Spinal cord (tissue), 10 donors: Measurements from ENCODE around the gene SMAGP. TPM values are rescaled to one million over a fixed set of nuclear protein-coding genes. Genes with fewer than 3 reads are reported as not detected.
"Not testable (repeated sequence)": the region's sequence is repeated elsewhere in the genome, so short reads cannot be mapped to it uniquely, and the experiment has no call there.

Experiments
- DNase-seq, 6 donors: peaks; one replicate each; pipeline versions ENCODE4 v3.0.0 to v3.0.0-alpha.2; 2013 to 2015; ENCODE audit warnings: low spot score in 6 of 6, low read depth in 4 of 6
- H3K27ac ChIP-seq: one replicate; pipeline ENCODE4 v1.5.1; 2013; ENCODE audit warnings: low read depth, low read length, control low read depth
- H3K27me3 ChIP-seq: one replicate; pipeline ENCODE4 v1.6.1; 2013; ENCODE audit warnings: low read length; ENCODE audit not compliant: control insufficient read depth, insufficient read depth
- H3K36me3 ChIP-seq: one replicate; pipeline ENCODE4 v1.6.1; 2013; ENCODE audit warnings: low read length; ENCODE audit not compliant: control insufficient read depth, insufficient read depth
- H3K4me1 ChIP-seq: one replicate; pipeline ENCODE4 v1.6.1; 2013; ENCODE audit warnings: low read length; ENCODE audit not compliant: control insufficient read depth, insufficient read depth
- H3K4me3 ChIP-seq: one replicate; pipeline ENCODE4 v1.5.1; 2013; ENCODE audit warnings: low read depth, low read length, control low read depth
- H3K9me3 ChIP-seq: one replicate; pipeline ENCODE4 v1.6.1; 2013; ENCODE audit warnings: low read length; ENCODE audit not compliant: control insufficient read depth, insufficient read depth
- WGBS: methylation state at CpG from one replicate; pipeline ENCODE4 v1.1.5; 2013; ENCODE audit warnings: missing lambda C conversion rate; ENCODE audit not compliant: insufficient coverage; 5-methylcytosine and 5-hydroxymethylcytosine counted together
- polyA plus RNA-seq, 2 donors: library from polyadenylated mRNA; unstranded; fragments of 120-200 nt; gene quantifications; one replicate each; pipeline ENCODE4 v1.2.1, GENCODE V29; 2013; ENCODE audit not compliant: insufficient read length in 2 of 2
- total RNA-seq, 2 donors: library from RNA; depleted of rRNA in 1 of 2; stranded (reverse); fragments of 120-200 nt in 1 of 2; fragments of >200 nt in 1 of 2; gene quantifications; one replicate each; pipeline versions ENCODE4 v1.2.3 to v1.2.4, GENCODE V29; 2013 to 2014
- donor health status: healthy.

Gene SMAGP
- total and polyA plus RNA-seq, 4 donors = 5.1 to 17.6 (median 7.1) TPM

- H3K36me3 ChIP-seq = no peaks in the 10 kb centered on the region
- H3K4me3 ChIP-seq = no peak overlapping the region
- no peak overlapping the region for H3K27ac ChIP-seq
- no peaks in the 10 kb centered on the region for H3K4me1 ChIP-seq
- DNase-seq = no peak
- H3K9me3 ChIP-seq = no peaks in the 10 kb centered on the region
- peaks cover 4% of the 10 kb centered on the region for H3K27me3 ChIP-seq
Measured at GRCh38 chr12:51265024-51265423, 5.2 kb downstream of the SMAGP start.

GRCh38 chr12:51264297-51264696, 5.9 kb downstream of the SMAGP start:
- Histone ChIP-seq H3K9me3 (no peaks in the 10 kb centered on the region), H3K27ac (no peak overlapping the region), H3K4me3 (no peak overlapping the region), H3K27me3 (peaks cover 2% of the 10 kb centered on the region), H3K4me1 (no peaks in the 10 kb centered on the region), H3K36me3 (no peaks in the 10 kb centered on the region)
- 83% methylated on average over 1 of the region's 5 CpGs for WGBS
- DNase-seq = no peak

DNA sequence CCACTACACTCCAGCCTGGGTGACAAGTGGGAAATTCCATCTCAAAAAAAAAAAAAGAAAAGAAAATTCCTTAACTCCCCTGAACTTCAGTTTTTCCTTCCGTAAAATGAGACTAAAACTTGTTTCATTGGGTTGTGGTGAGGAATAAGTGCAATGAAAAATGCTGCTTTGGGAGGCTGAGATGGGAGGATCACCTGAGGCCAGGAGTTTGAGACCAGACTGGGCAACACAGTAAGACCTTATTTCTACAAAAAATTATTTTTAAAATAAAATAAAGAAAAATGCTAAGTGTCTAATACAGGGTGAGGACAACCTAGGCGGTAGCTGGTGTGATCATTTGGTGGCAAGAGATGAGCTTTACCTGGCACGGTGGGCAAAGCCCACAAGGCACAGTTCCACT, 6.9 kb downstream of the SMAGP start:
- no peak overlapping the region for H3K27ac ChIP-seq
- WGBS = 100% methylated on average over 1 of the region's 3 CpGs
- no peak for DNase-seq
- H3K4me1 ChIP-seq = no peaks in the 10 kb centered on the region
- H3K4me3 ChIP-seq = no peak overlapping the region
- no peaks in the 10 kb centered on the region for H3K36me3 ChIP-seq
- no peaks in the 10 kb centered on the region for H3K27me3 ChIP-seq
- no peaks in the 10 kb centered on the region for H3K9me3 ChIP-seq

- Histone ChIP-seq H3K4me3 (no peak overlapping the region), H3K4me1 (no peaks in the 10 kb centered on the region), H3K27me3 (no peaks in the 10 kb centered on the region), H3K36me3 (no peaks in the 10 kb centered on the region), H3K9me3 (no peaks in the 10 kb centered on the region), H3K27ac (no peak overlapping the region)
- 64% methylated on average over 1 of the region's 7 CpGs for WGBS
- DNase-seq = peak in 2 of 6 donors; percentile 28 to 32
Measured at GRCh38 chr12:51262758-51263177, 7.4 kb downstream of the SMAGP start.

- not testable (repeated sequence) for H3K4me1 ChIP-seq, H3K36me3 ChIP-seq, H3K27ac ChIP-seq, H3K27me3 ChIP-seq, H3K9me3 ChIP-seq, H3K4me3 ChIP-seq, DNase-seq
- WGBS = no CpG with 5 or more reads among the region's 1 CpG
Measured at GRCh38 chr12:51259600-51259999, 10.6 kb downstream of the SMAGP start.

DNA sequence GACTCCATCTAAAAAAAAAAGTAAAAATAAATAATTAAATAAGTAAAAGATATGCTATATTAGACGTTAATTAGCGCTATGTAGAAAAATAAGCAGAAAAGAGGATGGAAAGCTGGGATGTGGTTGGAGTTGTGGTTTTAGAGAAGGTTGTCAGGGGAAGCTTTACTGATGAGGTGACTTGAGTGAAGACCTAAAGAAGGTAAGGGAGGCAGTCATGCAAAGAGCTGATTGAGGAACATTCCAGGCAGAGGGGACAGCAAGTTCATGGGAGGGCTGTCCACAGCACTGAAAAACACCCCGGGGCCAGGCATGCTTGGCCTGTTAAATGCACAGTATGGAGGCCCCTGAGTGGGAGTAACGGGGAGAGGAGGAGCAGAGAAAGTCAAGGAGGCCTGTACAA, 15.7 kb downstream of the SMAGP start:
- DNase-seq = no peak
- Histone ChIP-seq H3K36me3 (no peaks in the 10 kb centered on the region), H3K27ac (no peak overlapping the region), H3K27me3 (no peaks in the 10 kb centered on the region), H3K4me1 (no peaks in the 10 kb centered on the region), H3K9me3 (no peaks in the 10 kb centered on the region), H3K4me3 (no peak overlapping the region)
- 84% methylated on average over 2 of the region's 4 CpGs for WGBS

DNA sequence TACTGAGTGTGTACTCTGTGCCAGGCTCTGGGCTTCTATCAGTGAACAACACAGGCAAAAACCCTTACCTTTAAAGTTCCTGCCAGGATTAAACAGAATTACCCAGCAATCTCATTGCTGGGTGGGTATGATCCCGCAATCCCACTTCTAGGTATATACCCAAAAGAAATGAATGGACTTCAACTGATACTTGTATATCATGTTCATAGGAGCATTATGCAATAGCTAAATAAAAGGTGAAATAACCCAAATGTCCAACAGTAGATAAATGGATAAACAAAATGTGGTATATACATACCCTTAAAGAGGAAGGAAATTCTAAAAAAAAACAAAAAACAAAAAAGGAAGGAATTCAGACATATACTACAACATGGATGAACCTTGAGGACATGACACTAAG, 16.9 kb downstream of the SMAGP start:
- Histone ChIP-seq H3K27ac (no peak overlapping the region), H3K9me3 (no peaks in the 10 kb centered on the region), H3K27me3 (no peaks in the 10 kb centered on the region), H3K36me3 (no peaks in the 10 kb centered on the region), H3K4me3 (no peak overlapping the region), H3K4me1 (no peaks in the 10 kb centered on the region)
- no peak for DNase-seq
- no CpG with 5 or more reads among the region's 1 CpG for WGBS

DNA sequence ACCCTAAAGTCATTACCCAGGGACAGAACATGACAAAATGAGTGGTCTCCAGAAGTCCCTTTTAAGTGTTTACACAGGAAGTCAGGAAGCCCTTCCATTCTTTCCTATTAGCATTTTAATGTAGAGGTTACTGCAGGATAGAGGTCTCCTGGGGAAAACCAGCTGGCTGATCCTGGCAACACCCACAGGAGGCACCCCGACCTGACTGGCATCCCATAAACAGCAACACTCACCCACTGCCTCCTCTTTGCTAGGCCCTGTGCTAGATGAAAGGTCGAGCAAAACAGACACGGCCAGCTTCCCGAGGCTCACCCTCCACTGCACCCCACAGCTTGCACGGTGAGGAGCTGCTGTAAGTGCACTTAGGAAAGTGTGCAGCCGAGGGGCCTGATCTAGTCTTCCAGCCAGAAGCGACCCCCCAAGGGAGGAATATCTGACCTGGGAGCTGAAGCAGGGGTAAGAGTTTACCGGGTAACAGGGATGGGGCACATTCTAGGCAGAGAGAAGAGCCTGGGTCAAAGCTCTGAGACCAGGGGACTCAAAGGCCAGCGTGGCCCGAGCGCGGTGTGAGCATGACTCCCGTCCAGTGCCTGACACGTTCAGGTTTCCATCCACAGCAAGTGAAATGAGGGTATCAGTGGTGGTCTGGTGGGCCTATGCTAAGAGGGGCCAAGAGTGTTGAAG, 22.6 kb downstream of the SMAGP start:
- Histone ChIP-seq H3K4me3 (no peak overlapping the region), H3K27ac (no peak overlapping the region), H3K27me3 (no peaks in the 10 kb centered on the region), H3K9me3 (no peaks in the 10 kb centered on the region), H3K4me1 (no peaks in the 10 kb centered on the region), H3K36me3 (peaks cover 9% of the 10 kb centered on the region)
- WGBS = 51% methylated on average over 11 of the region's 14 CpGs
- DNase-seq = no peak

- Histone ChIP-seq H3K4me1 (no peaks in the 10 kb centered on the region), H3K27ac (no peak overlapping the region), H3K36me3 (peaks cover 20% of the 10 kb centered on the region), H3K9me3 (no peaks in the 10 kb centered on the region), H3K27me3 (no peaks in the 10 kb centered on the region), H3K4me3 (no peak overlapping the region)
- DNase-seq = no peak
- WGBS = 100% methylated on average over 1 of the region's 7 CpGs
Measured at GRCh38 chr12:51246254-51246853, 23.9 kb downstream of the SMAGP start.
